ENCODE measurements around the gene KCNQ1OT1.

KCNQ1OT1 gene

DNA sequence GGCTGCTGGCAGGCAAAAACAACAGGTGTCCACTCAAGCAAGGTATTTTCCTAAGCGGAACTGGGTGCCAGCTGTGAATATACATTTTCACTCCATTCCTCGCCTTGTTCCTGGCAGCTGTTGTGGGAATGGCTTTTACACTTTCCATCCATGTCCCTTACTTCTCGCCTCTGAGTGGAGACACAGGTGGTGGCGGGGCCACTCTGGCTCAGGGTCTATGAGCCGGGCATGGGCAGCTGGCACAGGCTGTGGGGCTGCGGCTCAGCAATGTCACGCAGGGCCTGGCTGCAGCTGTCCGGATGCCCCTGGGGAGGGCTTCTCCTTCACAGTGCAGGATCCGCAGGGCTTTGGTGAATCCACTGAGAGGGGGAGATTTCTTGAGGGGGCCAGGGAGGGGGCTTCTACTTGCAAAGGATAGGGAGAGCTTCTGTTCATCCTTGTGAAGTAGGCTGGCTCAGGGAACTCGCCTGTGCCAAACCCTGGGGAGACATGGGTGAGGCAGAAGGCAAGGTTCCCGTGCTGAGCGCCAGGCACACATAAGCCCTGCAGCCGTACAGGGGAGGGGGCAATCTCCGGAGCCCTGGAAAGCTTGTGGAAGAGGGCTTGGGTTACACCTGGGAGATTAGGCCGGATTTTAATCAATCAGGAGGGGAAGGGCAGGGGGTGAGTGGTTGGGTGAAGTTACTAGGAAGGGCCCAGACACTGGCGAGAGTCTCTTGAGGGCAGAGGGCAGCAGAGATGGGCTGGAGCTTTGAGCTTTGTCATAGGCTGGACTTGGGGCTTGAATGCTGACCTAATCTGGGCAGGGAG is 45.7 kb downstream of the KCNQ1OT1 start:
- no peak for TF ChIP-seq CTCF (conservative IDR thresholded peaks at IDR 0.05; ENCODE audit: low read depth, low read length)
- H3K4me3 ChIP-seq (ENCODE audit: low read length): no peak overlapping the region
- no peak for DNase-seq (ENCODE audit: low read depth)

DNA sequence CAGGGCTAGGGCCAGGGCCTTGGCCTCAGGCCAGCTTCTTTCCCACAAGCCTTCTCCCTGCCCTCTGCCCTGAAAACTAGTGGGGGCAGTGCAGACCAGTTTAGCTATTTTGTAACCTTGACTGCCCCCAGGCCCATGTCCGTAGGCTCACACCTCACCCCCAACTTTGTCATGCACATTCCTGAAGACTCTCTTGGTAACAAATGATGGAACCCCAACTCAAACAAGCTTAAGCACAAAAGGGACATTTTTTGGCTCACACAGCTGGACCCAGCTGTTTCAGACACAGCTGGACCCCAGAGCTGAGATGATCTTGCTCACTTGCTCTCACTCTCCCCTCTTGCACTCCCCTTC is 46.6 kb downstream of the KCNQ1OT1 start:
- no peak for TF ChIP-seq CTCF (conservative IDR thresholded peaks at IDR 0.05; ENCODE audit: low read depth, low read length)
- H3K4me3 ChIP-seq (ENCODE audit: low read length): no peak overlapping the region
- no peak for DNase-seq (ENCODE audit: low read depth)

DNA sequence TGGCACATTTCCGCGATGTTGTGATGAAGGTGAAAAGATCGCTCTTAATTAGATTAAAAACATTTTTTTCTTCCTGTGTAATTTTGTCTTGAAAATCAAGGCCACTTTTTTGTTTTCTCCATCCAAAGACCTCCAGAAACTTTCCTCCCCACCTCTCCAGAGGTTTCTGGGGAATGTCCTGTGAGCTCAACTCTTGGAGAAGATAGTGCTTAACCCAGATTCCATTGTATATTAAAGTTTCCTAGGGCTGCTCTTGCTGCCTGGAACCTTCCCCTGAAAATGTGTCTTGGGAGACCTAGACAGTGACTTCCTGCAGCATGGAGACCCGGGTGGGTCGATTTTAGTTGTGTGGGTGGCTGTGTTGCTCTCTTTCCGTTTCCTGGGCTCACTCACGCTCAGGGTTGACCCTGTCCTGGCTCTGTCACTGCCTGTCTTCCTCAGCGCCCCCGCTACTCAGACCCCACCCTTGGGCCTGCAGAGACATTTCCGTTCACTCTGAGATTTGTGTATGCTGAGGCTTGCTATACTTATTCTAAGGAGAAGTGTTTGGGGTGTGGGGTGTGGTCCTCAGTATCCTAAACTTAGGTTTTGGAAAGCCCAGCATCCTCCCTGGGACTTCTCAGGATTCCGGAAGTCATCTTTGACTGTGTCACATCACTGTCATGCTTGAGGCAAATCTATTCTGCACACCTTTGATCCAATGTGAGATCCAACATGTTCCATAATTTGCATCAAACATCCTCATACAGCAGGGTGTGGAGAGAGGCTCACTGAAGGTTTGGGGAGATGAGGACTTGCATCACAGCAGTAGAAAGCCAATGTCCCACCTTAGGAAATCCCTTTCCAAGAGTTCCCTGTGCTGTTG is 47.2 kb downstream of the KCNQ1OT1 start:
- no peak overlapping the region for H3K4me3 ChIP-seq (ENCODE audit: low read length)
- no peak for TF ChIP-seq CTCF (conservative IDR thresholded peaks at IDR 0.05; ENCODE audit: low read depth, low read length)
- no peak for DNase-seq (ENCODE audit: low read depth)

DNA sequence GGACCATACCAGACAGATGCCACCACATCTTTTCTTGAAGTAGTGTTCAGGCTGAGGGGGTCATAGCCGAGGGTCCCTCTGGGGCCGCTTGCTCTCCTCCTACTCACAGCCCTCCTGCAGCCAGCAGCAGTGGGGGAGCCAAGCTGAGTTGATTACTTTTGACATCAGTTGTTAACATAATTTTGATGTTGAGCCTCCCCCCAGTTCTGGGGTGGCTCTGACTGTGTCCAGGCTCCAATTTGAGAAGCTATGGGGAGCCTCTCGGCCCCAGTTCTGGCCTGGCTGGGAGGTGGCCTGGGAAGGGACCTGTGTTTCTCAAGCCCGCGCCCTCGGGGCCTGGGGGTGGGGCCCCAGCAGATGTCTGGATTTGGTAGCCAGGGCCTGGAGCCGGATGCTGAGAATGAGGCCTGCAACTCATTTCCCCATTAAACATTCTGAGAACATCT is 47.9 kb downstream of the KCNQ1OT1 start:
- H3K4me3 ChIP-seq (ENCODE audit: low read length): no peak overlapping the region
- DNase-seq (ENCODE audit: low read depth): no peak
- no peak for TF ChIP-seq CTCF (conservative IDR thresholded peaks at IDR 0.05; ENCODE audit: low read depth, low read length)

DNA sequence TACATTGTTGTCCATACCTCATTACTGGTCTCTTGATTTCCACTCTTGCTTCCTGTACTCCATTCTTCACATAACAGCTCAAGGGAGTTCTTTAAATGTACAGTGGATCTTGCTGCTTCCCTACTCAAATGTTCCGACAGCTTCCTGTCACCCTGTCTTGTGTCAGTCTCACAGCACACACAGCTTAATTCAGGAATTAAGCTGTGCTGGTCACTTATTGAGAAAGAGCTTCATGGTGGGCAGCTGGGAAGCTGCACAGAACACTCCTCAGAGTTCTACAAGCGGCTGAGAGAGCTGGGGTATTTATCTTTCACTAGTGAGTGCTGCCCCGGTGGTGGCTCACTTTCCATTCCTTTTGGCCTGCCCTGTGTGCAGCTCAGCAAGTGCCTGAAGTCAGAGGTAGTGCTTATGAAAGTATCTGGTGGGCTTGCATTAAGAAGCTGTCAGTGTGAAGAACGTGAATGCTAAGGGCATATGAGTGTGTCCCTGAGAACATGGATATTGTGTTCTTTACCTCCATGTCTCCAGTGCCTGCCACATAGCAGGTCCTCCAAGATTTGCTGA is 48.7 kb downstream of the KCNQ1OT1 start:
- TF ChIP-seq CTCF (conservative IDR thresholded peaks at IDR 0.05; ENCODE audit: low read depth, low read length): no peak
- DNase-seq (ENCODE audit: low read depth): no peak
- H3K4me3 ChIP-seq (ENCODE audit: low read length): no peak overlapping the region

DNA sequence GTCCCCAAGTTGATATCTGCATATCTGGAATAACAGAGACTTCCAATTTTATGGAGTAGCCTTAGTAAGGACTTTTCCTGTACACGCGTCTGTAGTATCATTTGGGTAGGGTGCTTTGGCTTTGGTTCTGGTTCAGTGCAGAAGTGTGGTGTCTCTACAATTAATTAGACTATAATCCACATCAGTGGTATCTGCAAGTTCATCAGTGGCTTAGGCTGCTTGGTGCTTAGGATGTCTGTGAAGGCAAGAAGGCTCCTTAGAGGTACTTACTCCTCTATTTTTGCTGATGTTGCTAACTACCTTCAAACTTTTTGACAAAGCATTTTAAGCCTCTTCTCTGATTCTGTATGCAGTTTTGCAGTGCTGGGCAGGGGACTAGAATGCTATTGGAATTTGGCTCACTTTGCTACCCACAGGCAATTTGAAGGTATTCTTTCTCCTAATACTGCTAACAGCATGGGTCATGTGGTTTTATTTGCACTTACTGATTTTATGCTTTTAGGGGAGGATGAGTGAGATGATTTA is 49.4 kb downstream of the KCNQ1OT1 start:
- no peak overlapping the region for H3K4me3 ChIP-seq (ENCODE audit: low read length)
- TF ChIP-seq CTCF (conservative IDR thresholded peaks at IDR 0.05; ENCODE audit: low read depth, low read length): no peak
- DNase-seq (ENCODE audit: low read depth): no peak
